H9 (cell line): ENCODE measurements around the gene ITPKC. TPM values are rescaled to one million over a fixed set of nuclear protein-coding genes. Genes with fewer than 3 reads are reported as not detected.

Source experiments
- DNase-seq: peaks from one replicate; pipeline ENCODE4 v3.0.0-alpha.2; 2017
- H2AFZ ChIP-seq: one replicate; pipeline ENCODE4 v1.6.1; 2013; ENCODE audit warnings: mild to moderate bottlenecking, low read length, control low read depth, moderate library complexity
- H2AK5ac ChIP-seq: 2 replicates; pipeline ENCODE4 v1.6.1; 2013; ENCODE audit warnings: low read length, control low read depth, mixed read lengths; ENCODE audit not compliant: insufficient read length
- H2BK120ac ChIP-seq: one replicate; pipeline ENCODE4 v1.6.1; 2013; ENCODE audit warnings: low read depth, mild to moderate bottlenecking, low read length, control low read depth, inconsistent platforms; ENCODE audit not compliant: poor library complexity, severe bottlenecking
- H2BK12ac ChIP-seq: 2 replicates; pipeline ENCODE4 v1.6.1; 2013; ENCODE audit warnings: low read length, control low read depth, mixed read lengths, low read depth; ENCODE audit not compliant: insufficient read length
- H2BK15ac ChIP-seq: 2 replicates; pipeline ENCODE4 v1.6.1; 2013; ENCODE audit warnings: low read depth, low read length, control low read depth
- H2BK20ac ChIP-seq: one replicate; pipeline ENCODE4 v1.6.1; 2013; ENCODE audit warnings: low read depth, mild to moderate bottlenecking, low read length, control low read depth, inconsistent platforms; ENCODE audit not compliant: poor library complexity, severe bottlenecking
- H2BK5ac ChIP-seq: 2 replicates; pipeline ENCODE4 v1.6.1; 2013; ENCODE audit warnings: low read length, control low read depth, mixed read lengths; ENCODE audit not compliant: insufficient read length
- H3K14ac ChIP-seq: 2 replicates; pipeline ENCODE4 v1.6.1; 2013; ENCODE audit warnings: low read length, control low read depth; ENCODE audit not compliant: insufficient read depth
- H3K18ac ChIP-seq: 2 replicates; pipeline ENCODE4 v1.6.1; 2013; ENCODE audit warnings: low read depth, mild to moderate bottlenecking, mixed read lengths, low read length, control low read depth; ENCODE audit not compliant: insufficient read length
- H3K23ac ChIP-seq: 2 replicates; pipeline ENCODE4 v1.6.1; 2013; ENCODE audit warnings: low read length, control low read depth, mixed read lengths, low read depth; ENCODE audit not compliant: insufficient read length
- H3K23me2 ChIP-seq: 2 replicates; pipeline ENCODE4 v1.6.1; 2013; ENCODE audit warnings: low read depth, mild to moderate bottlenecking, mixed read lengths, low read length, control low read depth; ENCODE audit not compliant: insufficient read length, poor library complexity, severe bottlenecking
- H3K27ac ChIP-seq: 2 replicates; pipeline ENCODE4 v1.5.1; 2013; ENCODE audit warnings: low read length, control low read depth, mixed read lengths, low read depth; ENCODE audit not compliant: insufficient read length
- H3K27me3 ChIP-seq: 2 replicates; pipeline ENCODE4 v1.6.1; 2013; ENCODE audit warnings: low read length, control low read depth, inconsistent platforms; ENCODE audit not compliant: insufficient read depth
- H3K4ac ChIP-seq: 2 replicates; pipeline ENCODE4 v1.6.1; 2013; ENCODE audit warnings: low read depth, mild to moderate bottlenecking, control low read depth, inconsistent platforms, low read length, moderate library complexity
- H3K4me1 ChIP-seq: 2 replicates; pipeline ENCODE4 v1.6.1; 2013; ENCODE audit warnings: low read length, control low read depth, inconsistent platforms; ENCODE audit not compliant: insufficient read depth
- H3K4me2 ChIP-seq: 2 replicates; pipeline ENCODE4 v1.6.1; 2013; ENCODE audit warnings: low read length, control low read depth, mixed read lengths; ENCODE audit not compliant: insufficient read length, insufficient read depth
- H3K56ac ChIP-seq: 2 replicates; pipeline ENCODE4 v1.6.1; 2013; ENCODE audit warnings: low read depth, mild to moderate bottlenecking, mixed read lengths, low read length, control low read depth; ENCODE audit not compliant: insufficient read length
- H3K79me1 ChIP-seq: 2 replicates; pipeline ENCODE4 v1.6.1; 2013; ENCODE audit warnings: low read depth, mild to moderate bottlenecking, moderate library complexity, low read length, control low read depth, inconsistent platforms; ENCODE audit not compliant: insufficient read depth, poor library complexity, severe bottlenecking
- H3K79me2 ChIP-seq: 2 replicates; pipeline ENCODE4 v1.6.1; 2013; ENCODE audit warnings: low read length, control low read depth, inconsistent platforms; ENCODE audit not compliant: insufficient read depth
- H3K9ac ChIP-seq: 2 replicates; pipeline ENCODE4 v1.6.1; 2013; ENCODE audit warnings: low read length, control low read depth, mixed read lengths; ENCODE audit not compliant: insufficient read length; ENCODE audit errors: extremely low read depth
- H3K9me3 ChIP-seq: one replicate; pipeline ENCODE4 v1.6.1; 2013; ENCODE audit warnings: low read depth, low read length, inconsistent platforms; ENCODE audit not compliant: control insufficient read depth
- H3T11ph ChIP-seq: one replicate; pipeline ENCODE4 v1.6.1; 2013; ENCODE audit warnings: mild to moderate bottlenecking, low read length, control low read depth, inconsistent platforms
- H4K20me1 ChIP-seq: one replicate; pipeline ENCODE4 v1.6.1; 2013; ENCODE audit not compliant: control insufficient read depth, insufficient read length, insufficient read depth
- H4K5ac ChIP-seq: 2 replicates; pipeline ENCODE4 v1.6.1; 2013; ENCODE audit warnings: low read depth, mild to moderate bottlenecking, mixed read lengths, low read length, control low read depth; ENCODE audit not compliant: insufficient read length
- H4K8ac ChIP-seq: replicated peaks from 2 replicates; pipeline ENCODE4 v1.6.1; 2013; ENCODE audit warnings: low read length, control low read depth, mixed read lengths, low read depth; ENCODE audit not compliant: insufficient read length
- H4K91ac ChIP-seq: 2 replicates; pipeline ENCODE4 v1.6.1; 2013; ENCODE audit warnings: low read depth, mild to moderate bottlenecking, moderate library complexity, mixed read lengths, low read length, control low read depth; ENCODE audit not compliant: insufficient read length
- H3K27ac Mint-ChIP-seq, 3 experiments: 2 replicates in 2 of 3; 3 replicates in 1 of 3; pipeline ENCODE4 v1.8.0; 2020 to 2021; ENCODE audit warnings: mixed read lengths in 3 of 3, mild to moderate bottlenecking in 1 of 3, moderate library complexity in 1 of 3
- H3K27me3 Mint-ChIP-seq: 2 replicates; pipeline ENCODE4 v1.8.0; 2021; ENCODE audit warnings: low read depth, mild to moderate bottlenecking, moderate library complexity, mixed read lengths
- H3K36me3 Mint-ChIP-seq, 3 experiments: 2 replicates in 2 of 3; 3 replicates in 1 of 3; pipeline ENCODE4 v1.8.0; 2020 to 2021; ENCODE audit warnings: low read depth in 3 of 3, mixed read lengths in 3 of 3; ENCODE audit not compliant: insufficient read depth in 1 of 3
- H3K4me1 Mint-ChIP-seq, 2 experiments: 2 replicates each; pipeline ENCODE4 v1.8.0; 2020; ENCODE audit warnings: mixed read lengths in 2 of 2
- H3K4me3 Mint-ChIP-seq, 2 experiments: 2 replicates in 1 of 2; 3 replicates in 1 of 2; pipeline ENCODE4 v1.8.0; 2020 to 2021; ENCODE audit warnings: mild to moderate bottlenecking in 2 of 2, mixed read lengths in 2 of 2, moderate library complexity in 1 of 2
- H3K9me3 Mint-ChIP-seq, 2 experiments: 2 replicates in 1 of 2; 3 replicates in 1 of 2; pipeline ENCODE4 v1.8.0; 2020; ENCODE audit warnings: mild to moderate bottlenecking in 2 of 2, mixed read lengths in 2 of 2, moderate library complexity in 1 of 2
- CTCF ChIP-seq: fragments of 200-600 bp; sonication (generic); conservative IDR thresholded peaks from 3 replicates; pipeline ENCODE4 v1.8.0; 2021; ENCODE audit warnings: antibody characterized with exemption, mild to moderate bottlenecking
- WGBS: extraction: QIAGEN DNeasy Blood & Tissue Kit; methylation state at CpG from one replicate; pipeline ENCODE4 v1.1.7; 2013; ENCODE audit warnings: missing lambda C conversion rate, low lambda C conversion rate, mixed read lengths; ENCODE audit not compliant: insufficient read length; ENCODE audit errors: extremely low coverage; 5-methylcytosine and 5-hydroxymethylcytosine counted together
- total RNA-seq: library from RNA; stranded (reverse); gene quantifications from 2 replicates; pipeline ENCODE4 v1.2.1, GENCODE V29; 2021

ITPKC gene
- total RNA-seq, 1 experiment from 2014 or later, result 11.2 TPM

GRCh38 chr19:40724855-40725254 lies 7.9 kb downstream of the ITPKC start:
- Histone ChIP-seq H4K5ac (no peak overlapping the region), H3K27ac (no peak overlapping the region), H3K9me3 (no peaks in the 10 kb centered on the region), H4K8ac (no peak overlapping the region), H3K23ac (no peak overlapping the region), H3K9ac (no peak overlapping the region), H2AK5ac (no peak overlapping the region), H3K4ac (no peak overlapping the region), H3K56ac (no peak overlapping the region), H3T11ph (no peak overlapping the region), H3K27me3 (no peaks in the 10 kb centered on the region), H2BK12ac (no peak overlapping the region), H3K18ac (no peak overlapping the region), H2BK15ac (no peak overlapping the region), H3K79me2 (peaks cover 2% of the 10 kb centered on the region; the same call in 1 of the 2 replicates), H2AFZ (no peak overlapping the region), H3K4me2 (no peak overlapping the region), H3K4me1 (no peaks in the 10 kb centered on the region), H3K14ac (no peak overlapping the region), H4K20me1 (no peaks in the 10 kb centered on the region), H4K91ac (no peak overlapping the region), H2BK120ac (no peak overlapping the region), H3K79me1 (no peaks in the 10 kb centered on the region), H2BK5ac (no peak overlapping the region), H3K23me2 (no peaks in the 10 kb centered on the region), H2BK20ac (no peak overlapping the region)
- Mint-ChIP-seq H3K9me3 (peaks cover 0 to 3% of the 10 kb centered on the region in 2 experiments; a peak in 2 of 5 replicates), H3K27me3 (no peaks in the 10 kb centered on the region), H3K27ac (no peak overlapping the region), H3K4me1 (peaks cover 0 to 6% of the 10 kb centered on the region in 2 experiments; a peak in 3 of 4 replicates), H3K36me3 (peaks cover 14 to 60% (median 30%) of the 10 kb centered on the region in 3 experiments; a peak in 6 of 7 replicates), H3K4me3 (no peak overlapping the region)
- no CpG with 5 or more reads among the region's 3 CpGs for WGBS
- TF ChIP-seq CTCF, result no peak
- no peak for DNase-seq
